HG02571 (cell line): ENCODE results near the gene KPNA6.
"Not testable (repeated sequence)": the region's sequence is repeated elsewhere in the genome, so short reads cannot be mapped to it uniquely, and the experiment has no call there.

Experiments used
- ATAC-seq: cut with Tn5 transposase; IDR thresholded peaks from one replicate; pipeline ENCODE4 v1.9.1; 2021; ENCODE audit warnings: mild to moderate bottlenecking, moderate library complexity; ENCODE audit not compliant: unreplicated experiment

The KPNA6 gene

DNA sequence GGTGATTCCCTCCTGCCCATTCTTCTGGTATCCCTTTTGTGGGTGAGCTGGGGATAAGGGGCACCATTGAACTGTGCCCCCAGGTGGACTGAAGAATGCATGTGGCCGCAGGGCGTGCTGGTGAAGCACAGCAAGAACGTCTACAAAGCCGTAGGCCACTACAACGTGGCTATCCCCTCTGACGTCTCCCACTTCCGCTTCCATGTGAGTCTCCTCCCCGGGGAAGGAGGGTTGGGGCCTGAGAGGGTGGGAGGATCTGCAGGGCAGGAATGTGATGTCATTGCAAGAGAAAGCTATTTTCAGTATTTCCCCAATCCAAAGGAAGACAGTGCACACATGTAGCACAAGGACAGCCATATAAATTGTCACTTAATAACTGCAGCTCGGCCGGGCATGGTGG, 7.5 kb upstream of the KPNA6 start:
- no peak for ATAC-seq

DNA sequence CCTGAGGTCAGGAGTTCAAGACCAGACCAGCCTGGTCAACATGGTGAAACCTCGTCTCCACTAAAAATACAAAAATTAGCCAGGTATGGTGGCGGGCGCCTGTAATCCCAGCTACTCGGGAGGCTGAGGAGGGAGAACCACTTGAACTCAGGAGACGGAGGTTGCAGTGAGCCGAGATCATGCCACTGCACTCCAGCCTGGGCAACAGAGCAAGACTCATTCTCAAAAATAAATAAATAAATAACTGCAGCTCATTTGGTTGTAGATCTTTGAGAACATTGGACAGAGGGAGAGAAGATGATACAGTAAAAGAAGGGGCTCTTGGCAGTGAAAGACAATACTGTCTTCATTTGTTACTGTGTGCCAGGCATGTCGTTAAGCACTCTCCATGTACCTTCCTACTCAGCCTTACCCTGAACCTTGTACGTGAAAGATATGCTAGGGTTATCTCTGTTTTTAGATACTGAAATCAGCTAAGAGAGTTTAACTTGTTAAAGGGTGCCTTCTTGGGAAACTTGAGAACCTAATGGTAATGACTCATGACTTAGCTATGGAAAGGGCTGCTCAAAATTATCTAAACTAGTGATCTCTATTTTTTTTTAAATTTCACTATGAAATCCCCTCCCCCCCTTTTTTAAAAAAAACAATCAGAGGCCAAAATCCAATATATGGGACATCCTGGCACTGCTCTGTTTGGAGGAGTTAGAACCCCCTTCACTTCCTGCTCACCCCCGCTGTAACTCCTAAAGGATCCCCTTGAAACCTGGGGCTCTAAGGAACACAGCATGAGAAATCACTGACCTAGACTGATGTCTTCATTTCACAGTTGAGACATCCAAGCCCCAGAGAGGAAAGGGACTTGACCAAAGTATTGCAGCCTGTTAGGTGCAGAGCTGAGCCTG, 6.8 kb upstream of the KPNA6 start:
- no peak for ATAC-seq

DNA sequence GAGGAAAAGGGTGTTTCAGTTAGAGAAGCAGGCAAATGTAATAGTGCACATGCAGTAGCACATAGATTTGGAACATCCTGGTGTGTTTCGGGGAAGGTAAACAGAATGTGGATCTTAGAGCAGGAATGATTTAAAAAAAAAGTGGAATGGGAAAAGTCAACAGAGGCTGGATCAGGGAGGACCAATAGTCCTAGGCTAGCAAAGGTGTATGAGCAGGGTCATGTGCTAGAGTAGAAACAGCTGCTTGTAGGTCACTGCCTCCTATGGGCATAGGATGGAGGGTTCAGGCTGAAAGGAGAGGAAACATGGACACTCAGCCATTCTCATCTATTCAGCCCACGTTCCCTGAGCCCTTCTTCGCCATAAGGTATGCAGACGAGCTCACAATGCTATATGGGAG, 3.7 kb upstream of the KPNA6 start:
- no peak for ATAC-seq

DNA sequence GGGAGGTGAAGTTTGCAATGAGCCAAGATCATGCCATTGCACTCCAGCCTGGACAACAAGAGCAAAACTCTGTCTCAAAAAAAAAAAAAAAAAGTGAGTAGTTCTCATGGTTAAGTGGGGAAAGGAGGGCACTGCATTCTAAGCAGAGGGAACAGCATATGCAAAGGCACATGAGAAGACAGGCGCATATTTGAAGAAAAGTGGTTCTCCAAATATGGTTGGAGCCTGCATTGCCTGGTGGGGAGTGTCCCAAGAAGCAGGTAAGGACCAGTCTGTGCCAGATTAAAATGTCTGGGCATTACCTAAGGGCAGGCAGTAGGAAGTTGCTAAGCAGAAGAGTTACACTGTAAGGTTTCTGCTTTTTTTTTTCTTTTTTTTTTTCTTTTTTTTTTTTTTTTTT, 2.5 kb upstream of the KPNA6 start:
- no peak for ATAC-seq

DNA sequence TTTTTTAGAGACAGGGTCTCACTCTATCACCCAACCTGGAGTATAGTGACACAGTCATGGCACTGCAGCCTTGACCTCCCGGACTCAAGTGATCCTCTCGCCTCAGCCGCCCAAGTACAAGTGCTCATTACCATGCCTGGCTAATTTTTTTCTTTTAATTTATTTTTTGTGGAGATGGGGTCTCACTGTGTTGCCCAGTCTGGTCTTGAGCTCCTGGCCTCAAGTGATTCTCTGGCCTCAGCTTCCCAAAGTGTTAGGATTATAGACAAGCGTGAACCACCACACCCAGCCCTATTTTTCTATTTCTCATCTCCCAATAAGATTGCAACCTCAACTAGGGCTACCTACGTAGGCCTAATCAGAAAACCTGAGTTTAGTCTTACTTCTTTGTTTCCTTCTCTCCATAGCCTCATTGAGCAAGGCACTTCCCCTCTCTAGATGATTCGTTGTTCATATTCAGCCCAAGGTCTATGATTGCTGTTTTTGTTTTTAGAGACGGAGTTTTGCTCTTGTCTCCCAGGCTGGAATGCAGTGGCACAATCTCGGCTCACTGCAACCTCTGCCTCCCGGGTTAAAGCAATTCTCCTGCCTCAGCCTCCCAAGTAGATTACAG, 1.1 kb upstream of the KPNA6 start:
- ATAC-seq = no peak

DNA sequence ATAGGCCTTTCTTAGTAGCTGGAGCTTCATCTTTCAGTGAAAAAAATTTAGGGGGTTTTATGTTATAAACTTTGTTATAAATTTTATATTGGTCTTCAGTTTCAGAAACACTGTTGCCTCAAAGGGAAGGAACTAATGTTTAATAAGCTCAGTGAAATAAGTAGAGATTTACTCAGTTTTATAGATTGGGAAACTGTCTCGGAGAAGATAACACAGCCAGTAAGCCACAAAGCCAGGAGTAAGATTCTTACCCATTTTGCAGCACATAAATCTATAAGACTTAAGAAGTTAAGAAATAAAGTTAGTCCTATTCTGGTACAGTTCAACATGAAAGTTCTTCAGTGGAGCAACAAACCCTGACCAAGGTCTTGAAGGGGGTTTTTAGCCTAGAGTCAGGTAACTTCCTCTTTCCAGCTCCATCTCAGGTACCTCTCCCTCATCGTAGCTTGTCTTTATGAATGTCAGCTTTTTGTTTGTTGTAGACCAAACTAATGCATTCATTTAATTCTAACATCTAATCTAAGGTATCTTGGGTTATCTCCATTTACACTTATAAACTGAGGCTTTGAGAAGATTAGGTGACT, 3.3 kb downstream of the KPNA6 start:
- ATAC-seq = no peak

DNA sequence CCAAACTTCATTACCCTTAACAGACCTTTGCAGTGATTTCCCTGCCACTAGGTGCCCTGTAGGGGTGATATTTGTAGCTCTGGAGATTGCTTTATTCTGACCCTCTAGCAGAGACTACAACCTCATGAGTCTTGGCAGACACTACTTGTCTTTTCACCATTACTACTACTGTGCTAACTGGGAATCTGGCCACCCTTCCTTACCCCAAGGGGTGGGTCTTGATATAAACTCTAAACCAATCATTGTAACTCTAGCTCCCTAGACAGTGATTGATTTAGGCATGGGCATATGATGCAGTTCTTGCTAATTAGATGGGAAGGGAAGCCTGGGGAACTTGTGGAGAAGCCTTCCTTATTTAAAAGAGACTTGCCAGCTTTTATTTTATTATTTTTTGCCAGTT, 3.9 kb downstream of the KPNA6 start:
- ATAC-seq = no peak

DNA sequence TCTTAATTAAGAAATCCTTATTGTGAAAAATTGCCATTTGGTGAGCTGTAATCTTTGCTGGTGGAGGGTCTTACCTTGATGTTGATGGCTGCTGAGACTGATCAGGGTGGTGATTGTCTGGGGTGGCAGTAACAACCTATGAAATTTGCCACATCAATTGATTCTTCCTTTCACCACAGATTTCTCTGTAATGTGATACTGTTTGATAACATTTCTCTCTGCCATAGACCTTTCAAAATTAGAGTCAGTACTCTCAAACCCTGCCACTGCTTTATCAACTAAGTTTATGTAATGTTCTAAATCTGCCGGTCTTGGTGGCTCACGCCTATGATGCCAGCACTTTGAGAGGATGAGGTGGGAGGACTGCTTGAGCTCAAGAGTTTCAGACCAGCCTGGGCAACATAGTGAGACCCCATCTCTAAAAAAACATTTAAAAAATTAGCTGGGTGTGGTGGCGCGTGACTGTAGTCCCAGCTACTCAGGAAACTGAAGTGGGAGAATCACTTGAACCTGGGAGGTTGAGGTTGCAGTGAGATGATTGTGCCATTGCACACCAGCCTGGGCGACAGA, 5.0 kb downstream of the KPNA6 start:
- no peak for ATAC-seq

DNA sequence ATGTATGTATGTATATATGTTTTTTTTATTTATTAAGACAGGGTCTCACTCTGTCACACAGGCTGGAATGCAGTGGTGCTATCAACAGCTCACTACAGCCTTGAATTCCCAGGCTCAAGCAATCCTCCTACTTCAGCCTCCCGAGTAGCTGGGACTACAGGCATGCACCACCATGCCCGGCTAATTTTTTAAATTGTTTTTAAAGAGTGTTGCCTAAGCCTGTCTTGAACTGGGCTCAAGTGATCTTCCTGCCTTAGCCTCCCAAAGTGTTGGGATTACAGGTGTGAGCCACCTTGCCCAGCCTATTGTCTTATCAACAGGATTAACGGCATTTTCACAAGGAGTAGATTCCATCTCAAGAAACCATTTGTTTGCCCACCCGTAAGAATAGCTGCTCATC, 5.6 kb downstream of the KPNA6 start:
- ATAC-seq = not testable (repeated sequence)

DNA sequence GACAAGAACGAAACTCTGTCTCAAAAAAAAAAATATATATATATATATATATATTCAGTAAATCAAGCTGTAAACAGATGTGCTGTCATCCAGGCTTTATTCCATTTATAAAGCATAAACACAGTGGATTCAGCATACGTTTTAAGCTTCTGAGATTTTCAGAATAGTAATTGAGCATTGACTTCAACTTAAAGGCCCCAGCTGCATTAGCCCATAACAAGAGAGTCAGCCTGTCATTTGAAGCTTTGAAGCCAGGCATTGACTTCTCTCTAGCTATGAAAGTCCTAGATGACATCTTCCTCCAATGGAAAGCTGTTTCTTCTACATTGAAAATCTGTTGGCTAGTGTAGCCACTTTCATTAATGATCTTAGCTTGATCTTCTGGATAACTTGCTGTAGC, 6.6 kb downstream of the KPNA6 start:
- no peak for ATAC-seq

DNA sequence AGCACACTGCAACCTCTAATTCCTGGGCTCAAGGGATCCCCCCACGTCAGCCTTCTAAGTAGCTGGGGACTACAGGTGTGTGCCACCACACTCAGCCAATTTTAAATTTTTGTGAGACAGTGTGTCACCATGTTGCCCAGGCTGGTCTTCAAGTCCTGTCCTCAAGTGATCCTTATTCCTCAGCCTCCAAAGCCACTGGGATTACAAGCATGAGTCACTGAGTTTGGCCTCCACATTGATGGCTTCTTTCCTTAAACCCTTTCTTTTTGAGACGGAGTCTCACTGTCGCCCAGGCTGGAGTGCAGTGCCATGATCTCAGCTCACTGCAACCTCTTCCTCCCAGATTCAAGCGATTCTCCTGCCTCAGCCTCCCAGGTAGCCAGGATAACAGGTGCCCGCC, 7.6 kb downstream of the KPNA6 start:
- no peak for ATAC-seq

DNA sequence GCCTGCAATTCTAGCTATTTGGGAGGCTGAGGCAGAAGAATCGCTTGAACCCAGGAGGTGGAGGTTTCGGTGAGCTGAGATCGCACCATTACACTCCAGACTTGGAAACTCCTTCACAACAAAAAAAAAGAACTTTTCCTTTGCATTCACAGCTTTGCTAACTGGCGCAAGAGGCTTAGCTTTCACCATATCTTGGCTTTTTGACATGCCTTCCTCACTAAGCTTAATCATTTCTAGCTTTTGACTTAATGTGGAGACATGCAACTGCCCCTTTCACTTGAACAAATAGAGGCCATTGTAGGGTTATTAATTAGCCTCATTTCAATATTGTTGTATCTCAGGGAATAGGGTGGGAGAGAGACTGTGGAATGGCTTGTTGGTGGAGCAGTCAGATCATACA, 8.7 kb downstream of the KPNA6 start:
- ATAC-seq = no peak

DNA sequence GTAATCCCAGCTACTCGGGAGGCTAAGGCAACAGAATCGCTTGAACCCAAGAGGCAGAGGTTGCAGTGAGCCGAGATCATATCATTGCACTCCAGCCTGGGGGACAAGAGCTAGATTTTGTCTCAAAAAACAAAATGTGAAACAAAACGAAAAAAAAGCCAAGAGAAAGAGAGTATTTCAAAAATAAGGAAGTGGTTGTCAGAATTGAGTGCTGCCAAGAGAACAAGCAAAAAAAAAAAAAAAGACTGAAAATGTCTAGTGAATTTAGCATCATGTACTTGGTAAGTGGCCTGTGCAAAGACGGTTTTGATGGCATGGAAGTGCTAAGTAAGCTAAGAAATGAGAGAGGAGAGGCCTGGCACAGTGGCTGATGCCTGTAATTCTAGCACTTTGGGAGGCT, 14.3 kb downstream of the KPNA6 start:
- ATAC-seq = no peak

DNA sequence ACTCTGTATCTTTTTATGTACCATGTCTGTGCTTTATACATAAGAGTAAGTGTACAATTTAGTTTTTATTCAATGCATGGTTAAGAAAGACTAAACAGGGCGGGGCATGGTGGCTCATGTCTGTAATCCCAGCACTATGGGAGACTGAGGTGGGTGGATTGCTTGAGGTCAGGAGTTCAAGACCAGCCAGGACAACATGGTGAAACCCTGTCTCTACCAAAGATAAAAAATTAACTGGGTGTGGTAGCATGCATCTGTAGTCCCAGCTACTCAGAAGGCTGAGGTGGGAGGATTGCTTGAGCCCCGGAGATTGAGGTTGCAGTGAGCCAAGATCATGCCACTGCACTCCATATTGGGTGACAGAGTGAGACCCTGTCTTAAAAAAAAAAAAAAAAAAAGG, 15.5 kb downstream of the KPNA6 start:
- not testable (repeated sequence) for ATAC-seq

DNA sequence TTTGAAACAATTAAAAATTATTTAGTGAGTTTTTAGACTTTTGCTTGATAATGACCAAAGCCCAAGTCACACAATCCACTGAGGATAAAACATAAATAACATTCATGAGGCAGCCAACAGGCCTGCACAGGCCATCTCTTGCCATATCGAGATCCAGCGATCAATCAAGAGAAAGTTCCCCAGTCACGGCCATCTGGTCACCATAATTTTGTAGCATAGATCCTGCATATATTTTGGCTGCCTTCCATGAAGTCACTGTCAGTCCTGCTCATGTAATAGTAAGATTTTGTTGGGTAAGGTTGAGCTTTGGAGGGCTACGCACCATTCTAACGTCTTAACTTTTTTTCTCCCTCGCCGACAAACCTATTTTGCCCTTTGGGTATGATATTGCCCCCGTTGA, 17.5 kb downstream of the KPNA6 start:
- no peak for ATAC-seq

DNA sequence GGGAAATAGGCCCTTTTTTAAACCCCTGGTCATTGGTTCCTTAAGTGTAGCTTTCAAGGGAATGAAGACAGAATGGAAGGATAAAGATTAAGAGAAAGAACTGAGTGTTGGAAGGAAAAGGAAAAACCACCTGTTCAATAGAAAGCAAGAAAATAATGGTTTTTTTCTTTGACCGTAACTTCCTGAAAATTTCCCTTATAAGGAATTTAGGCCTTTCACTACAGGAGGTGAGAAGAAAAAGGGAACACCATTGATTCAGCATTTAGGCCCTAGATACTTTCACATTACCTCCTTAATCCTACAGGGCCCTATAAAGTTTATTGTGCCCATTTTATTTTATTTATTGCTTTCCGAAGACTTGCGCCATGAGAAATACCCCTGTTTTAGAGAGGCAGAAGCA, 18.9 kb downstream of the KPNA6 start:
- ATAC-seq = no peak

DNA sequence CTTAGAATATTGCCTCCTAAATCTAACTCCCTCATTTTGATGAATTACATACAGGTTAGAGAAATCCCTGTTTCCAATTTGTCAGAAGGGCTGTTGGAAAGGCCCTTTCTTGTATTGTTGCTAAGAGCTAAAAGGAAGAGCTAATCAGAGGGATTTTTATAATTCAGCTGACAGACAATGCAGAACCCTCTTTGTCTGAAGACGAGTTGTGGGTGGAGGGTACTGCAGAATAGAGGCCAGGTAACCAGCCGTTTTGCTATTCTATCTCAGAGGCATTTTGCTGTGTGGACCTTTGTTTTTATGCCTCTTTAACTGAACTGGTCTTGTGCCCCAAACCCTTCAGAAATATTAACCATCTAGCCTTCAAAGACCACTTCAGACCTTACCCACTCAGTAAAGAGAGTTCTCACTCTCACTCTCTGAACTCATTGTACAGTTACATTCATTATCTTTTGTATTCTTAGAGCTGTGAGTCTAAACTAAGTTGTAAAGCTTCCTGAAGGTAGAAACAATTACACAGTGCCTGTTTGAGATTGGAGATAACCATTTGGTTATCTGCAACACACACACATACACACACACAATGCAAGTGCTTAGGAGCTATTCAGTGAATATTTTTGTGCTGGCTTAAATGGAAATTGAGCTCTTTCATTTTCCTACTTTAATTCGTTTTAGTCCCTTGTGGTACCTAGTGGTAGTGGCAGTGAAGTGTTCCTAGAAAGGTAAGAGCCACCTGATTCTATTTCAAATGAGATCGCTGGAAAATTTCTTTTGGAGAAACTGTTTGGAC, 19.7 kb downstream of the KPNA6 start:
- ATAC-seq = no peak

DNA sequence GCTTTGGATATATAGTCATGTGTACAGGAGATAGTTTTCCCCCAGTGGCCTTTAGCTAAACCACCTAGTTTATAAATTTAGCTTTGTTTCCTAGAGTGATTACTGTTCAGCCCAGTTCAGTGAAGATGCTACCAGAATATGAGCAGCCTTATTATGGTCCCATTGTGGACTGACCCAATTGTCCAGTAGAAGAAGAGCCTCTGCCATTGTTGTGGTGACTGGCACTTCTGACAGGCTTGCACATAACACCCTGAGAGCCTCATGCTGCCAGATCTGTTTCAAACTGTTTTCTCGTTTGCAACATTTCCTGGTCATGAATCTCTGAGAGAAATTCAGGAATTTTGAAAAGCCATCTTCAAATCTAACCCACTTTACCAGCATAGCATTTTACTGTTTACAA, 20.6 kb downstream of the KPNA6 start:
- ATAC-seq = no peak

DNA sequence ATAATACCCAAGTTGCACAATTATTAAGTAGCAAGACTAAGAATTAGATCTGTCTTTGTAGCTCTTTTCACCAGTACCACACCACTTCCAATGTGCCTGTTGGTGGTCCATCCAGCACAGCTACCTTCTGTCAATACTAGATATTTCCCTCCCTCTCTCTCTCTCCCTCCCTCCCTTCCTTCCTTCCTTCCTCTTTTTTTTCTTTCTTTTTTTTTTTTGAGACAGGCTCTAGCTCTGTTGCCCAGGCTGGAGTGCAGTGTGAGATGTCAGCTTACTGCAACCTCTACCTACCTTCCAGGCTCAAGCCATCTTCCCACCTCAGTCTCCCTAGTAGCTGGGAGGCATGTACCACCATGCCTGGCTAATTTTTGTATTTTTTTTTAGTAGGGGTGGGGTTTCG, 21.1 kb downstream of the KPNA6 start:
- ATAC-seq = no peak

DNA sequence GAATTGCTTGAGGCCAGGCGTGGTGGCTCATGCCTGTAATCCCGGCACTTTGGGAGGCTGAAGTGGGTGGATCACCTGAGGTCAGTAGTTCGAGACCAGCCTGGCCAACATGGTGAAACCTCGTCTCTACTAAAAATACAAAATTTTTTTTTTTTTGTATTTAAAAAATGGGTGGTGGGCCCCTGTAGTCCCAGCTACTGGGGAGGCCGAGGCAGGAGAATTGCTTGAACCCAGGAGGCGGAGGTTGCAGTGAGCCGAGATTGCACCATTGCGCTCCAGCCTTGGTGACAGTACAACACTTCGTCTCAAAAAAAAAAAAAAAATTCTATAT, 26.1 kb downstream of the KPNA6 start:
- ATAC-seq = not testable (repeated sequence)

DNA sequence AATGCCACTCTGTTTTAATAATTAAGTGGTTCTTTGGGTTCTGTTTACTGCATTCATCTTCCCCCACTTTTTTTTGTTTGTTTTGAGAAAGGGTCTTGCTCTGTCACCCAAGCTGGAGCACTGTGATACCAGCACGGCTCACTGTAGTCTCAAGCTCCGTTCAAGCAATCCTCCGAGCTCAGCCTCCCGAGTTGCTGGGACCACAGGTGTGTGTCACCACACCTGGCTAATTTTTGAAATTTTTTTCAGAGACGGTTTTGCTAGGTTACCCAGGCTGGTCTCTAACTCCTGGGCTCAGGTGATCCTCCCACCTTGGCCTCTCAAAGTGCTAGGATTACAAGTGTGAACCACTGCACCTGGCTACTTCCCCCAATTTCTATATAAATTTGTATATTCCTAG, 29.3 kb downstream of the KPNA6 start:
- ATAC-seq = no peak
